Neural cell (in vitro differentiated cells): ENCODE results near the gene DCHS2. TPM values are rescaled to one million over a fixed set of nuclear protein-coding genes. Genes with fewer than 3 reads are reported as not detected.

Experiments
- H2AFZ ChIP-seq: fragments of 200-600, 300-800 bp; sonication (generic), shearing (Covaris generic); 2 replicates; pipeline ENCODE4 v1.6.0; 2014; ENCODE audit warnings: low read depth, mild to moderate bottlenecking, antibody characterized with exemption, low read length, moderate library complexity
- H3F3A ChIP-seq: fragments of 200-600 bp; shearing (Covaris generic); 2 replicates; pipeline ENCODE4 v1.6.1; 2016; ENCODE audit warnings: mild to moderate bottlenecking, moderate library complexity, mixed read lengths, antibody characterized with exemption, low read length; ENCODE audit not compliant: insufficient read depth, poor library complexity, severe bottlenecking
- H3K27ac ChIP-seq: fragments of 200-600, 300-800 bp; sonication (generic), shearing (Covaris generic); 2 replicates; pipeline ENCODE4 v1.5.1; 2014; ENCODE audit warnings: mild to moderate bottlenecking, low read length, moderate library complexity
- H3K27me3 ChIP-seq: fragments of 300-800, 200-600 bp; sonication (generic), shearing (Covaris generic); 2 replicates; pipeline ENCODE4 v1.6.0; 2014; ENCODE audit warnings: mild to moderate bottlenecking, low read depth, low read length, moderate library complexity; ENCODE audit not compliant: insufficient read depth
- H3K36me3 ChIP-seq: fragments of 300-800, 200-600 bp; sonication (generic), shearing (Covaris generic); 2 replicates; pipeline ENCODE4 v1.5.1; 2014; ENCODE audit warnings: mild to moderate bottlenecking, antibody characterized with exemption, low read length, moderate library complexity; ENCODE audit not compliant: insufficient read depth
- H3K4me2 ChIP-seq: fragments of 300-800, 200-600 bp; sonication (generic), shearing (Covaris generic); 2 replicates; pipeline ENCODE4 v1.6.0; 2014; ENCODE audit warnings: mild to moderate bottlenecking, low read length
- H3K4me3 ChIP-seq: fragments of 300-800, 200-600 bp; sonication (generic), shearing (Covaris generic); 2 replicates; pipeline ENCODE4 v1.5.1; 2014; ENCODE audit warnings: mild to moderate bottlenecking, low read length, moderate library complexity
- H3K79me2 ChIP-seq: fragments of 200-600 bp; shearing (Covaris generic); replicated peaks from 2 replicates; pipeline ENCODE4 v1.6.0; 2014; ENCODE audit warnings: mild to moderate bottlenecking, low read length, moderate library complexity; ENCODE audit not compliant: insufficient read depth
- H3K9ac ChIP-seq: fragments of 300-800, 200-600 bp; sonication (generic), shearing (Covaris generic); 2 replicates; pipeline ENCODE4 v1.6.1; 2016; ENCODE audit warnings: mild to moderate bottlenecking, low read length, mixed read lengths
- H3K9me2 ChIP-seq: fragments of 200-600 bp; shearing (Covaris generic); 2 replicates; pipeline ENCODE4 v1.6.1; 2016; ENCODE audit warnings: mild to moderate bottlenecking, low read length, mixed read lengths; ENCODE audit not compliant: insufficient read depth
- H3K9me3 ChIP-seq: fragments of 200-600, 300-800 bp; sonication (generic), shearing (Covaris generic); 2 replicates; pipeline ENCODE4 v1.6.1; 2016; ENCODE audit warnings: mild to moderate bottlenecking, mixed run types, low read length, moderate library complexity, mixed read lengths
- H4K20me1 ChIP-seq: fragments of 200-600 bp; shearing (Covaris generic); 2 replicates; pipeline ENCODE4 v1.6.1; 2016; ENCODE audit warnings: mild to moderate bottlenecking, mixed run types; ENCODE audit not compliant: insufficient read depth
- CTCF ChIP-seq: fragments of 450-650 bp; IDR thresholded peaks from 2 replicates; pipeline ENCODE4 v1.5.1; 2014; ENCODE audit warnings: antibody characterized with exemption, mild to moderate bottlenecking, moderate library complexity; ENCODE audit not compliant: poor library complexity, severe bottlenecking
- EP300 ChIP-seq: fragments of 450-650 bp; conservative IDR thresholded peaks from 2 replicates; pipeline ENCODE4 v1.6.1; 2014; ENCODE audit warnings: antibody characterized with exemption, mild to moderate bottlenecking, moderate library complexity; ENCODE audit not compliant: poor library complexity, severe bottlenecking
- EZH2 ChIP-seq: fragments of 200-600, 300-800 bp; shearing (Covaris generic), sonication (generic); IDR thresholded peaks from 2 replicates; pipeline ENCODE4 v1.6.1; 2014; ENCODE audit warnings: antibody characterized with exemption, low read length, borderline replicate concordance, mild to moderate bottlenecking; ENCODE audit not compliant: insufficient read depth, poor library complexity, severe bottlenecking
- MXI1 ChIP-seq: fragments of 450-650 bp; conservative IDR thresholded peaks from 2 replicates; pipeline ENCODE4 v1.6.1; 2014; ENCODE audit warnings: antibody characterized with exemption, mild to moderate bottlenecking; ENCODE audit not compliant: poor library complexity, severe bottlenecking
- POLR2AphosphoS5 ChIP-seq: IDR thresholded peaks from 2 replicates; pipeline ENCODE4 v1.6.1; 2012
- RAD21 ChIP-seq: fragments of 450-650 bp; conservative IDR thresholded peaks from 2 replicates; pipeline ENCODE4 v1.6.1; 2014; ENCODE audit warnings: antibody characterized with exemption, mild to moderate bottlenecking, moderate library complexity
- REST ChIP-seq: IDR thresholded peaks from 2 replicates; pipeline ENCODE4 v1.6.1; 2012; ENCODE audit warnings: borderline replicate concordance
- SMC3 ChIP-seq: fragments of 450-650 bp; conservative IDR thresholded peaks from 2 replicates; pipeline ENCODE4 v1.6.1; 2014; ENCODE audit warnings: antibody characterized with exemption, mild to moderate bottlenecking, moderate library complexity; ENCODE audit not compliant: poor library complexity
- TAF1 ChIP-seq: IDR thresholded peaks from 2 replicates; pipeline ENCODE4 v1.6.1; 2012; ENCODE audit warnings: low read depth
- polyA plus RNA-seq: library from polyadenylated mRNA; depleted of rRNA; stranded (reverse); fragments of >200 nt; gene quantifications from 2 replicates; pipeline ENCODE4 v1.2.3, GENCODE V29; 2014

Gene DCHS2
- polyA plus RNA-seq, 1 donor from 2014 or later: 1.6 TPM

- no peaks in the 10 kb centered on the region for H3K9me3 ChIP-seq
- H3K36me3 ChIP-seq: no peaks in the 10 kb centered on the region
- TF ChIP-seq TAF1: no peak
- TF ChIP-seq EP300: no peak
- no peak for TF ChIP-seq POLR2AphosphoS5
- no peak for TF ChIP-seq EZH2
- no peak for TF ChIP-seq MXI1
- peak overlapping the region; percentile 4 for H3K4me2 ChIP-seq
- no peak overlapping the region for H2AFZ ChIP-seq
- H3K27ac ChIP-seq: peak overlapping the region; percentile 68
- H3K79me2 ChIP-seq: no peaks in the 10 kb centered on the region
- H3F3A ChIP-seq: no peaks in the 10 kb centered on the region
- no peaks in the 10 kb centered on the region for H3K27me3 ChIP-seq
- no peaks in the 10 kb centered on the region for H4K20me1 ChIP-seq
- H3K9ac ChIP-seq: peak overlapping the region; percentile 27
- peak overlapping the region; percentile 27 for H3K4me3 ChIP-seq
- no peaks in the 10 kb centered on the region for H3K9me2 ChIP-seq
Measured at GRCh38 chr4:154516318-154517029, 24.9 kb upstream of the DCHS2 start.

- H3K9me3 ChIP-seq: no peaks in the 10 kb centered on the region
- H3K9ac ChIP-seq: no peak overlapping the region
- H3K27me3 ChIP-seq: no peaks in the 10 kb centered on the region
- no peak overlapping the region for H2AFZ ChIP-seq
- no peak overlapping the region for H3K4me3 ChIP-seq
- H3K79me2 ChIP-seq: no peaks in the 10 kb centered on the region
- no peaks in the 10 kb centered on the region for H4K20me1 ChIP-seq
- no peaks in the 10 kb centered on the region for H3K36me3 ChIP-seq
- no peak overlapping the region for H3K4me2 ChIP-seq
- no peaks in the 10 kb centered on the region for H3K9me2 ChIP-seq
- no peak overlapping the region for H3K27ac ChIP-seq
- TF ChIP-seq MXI1 (no peak), TAF1 (no peak), EZH2 (no peak), EP300 (no peak), POLR2AphosphoS5 (no peak), SMC3 (no peak), RAD21 (no peak), CTCF (no peak), REST (no peak)
- no peaks in the 10 kb centered on the region for H3F3A ChIP-seq
Measured at GRCh38 chr4:154511981-154512380, 20.4 kb upstream of the DCHS2 start.
